A549 (cell line): Measurements from ENCODE around the gene RBM47.

Experiments
- FOSL2 ChIP-seq, 2 experiments: fragments of 450-650 bp in 1 of 2; fragments of >200 bp in 1 of 2; sonication (Bioruptor Twin) in 1 of 2; formaldehyde crosslinking; IDR thresholded peaks; 2 replicates each; pipeline versions ENCODE4 v1.5.0 to v1.6.1; 2016 to 2020; ENCODE audit warnings: mild to moderate bottlenecking in 1 of 2, moderate library complexity in 1 of 2
- MYC ChIP-seq: IDR thresholded peaks from 2 replicates; pipeline ENCODE4 v1.6.1; 2012; ENCODE audit warnings: mild to moderate bottlenecking, inconsistent platforms, low read length, improper control_type of control experiment, borderline replicate concordance
- TF ChIP-seq, protein P1 (sequence below): fragments of >200 bp; sonication (Bioruptor Twin); formaldehyde crosslinking; IDR thresholded peaks from 3 replicates; pipeline ENCODE4 v1.5.1; 2016

DNA sequence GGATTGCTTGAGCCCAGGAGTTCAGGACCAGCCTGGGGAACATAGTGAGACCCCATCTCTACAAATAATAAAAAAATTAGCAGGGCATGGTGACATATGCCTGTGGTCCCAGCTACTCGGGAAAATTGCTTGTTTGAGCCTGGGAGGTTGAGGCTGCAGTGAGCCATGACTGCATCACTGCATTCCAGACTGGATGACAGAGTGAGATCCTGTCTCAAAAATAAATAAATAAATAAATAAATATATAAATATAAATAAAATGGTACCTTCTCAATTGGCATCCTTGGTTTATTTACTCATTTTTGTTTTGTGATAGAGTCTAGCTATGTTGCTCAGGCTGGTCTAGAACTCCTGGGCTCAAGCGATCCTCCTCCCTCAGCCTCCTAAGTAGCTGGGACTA lies 150.3 kb downstream of the RBM47 start:
- no peak for TF ChIP-seq MYC
- TF ChIP-seq FOSL2 (IDR thresholded peaks at IDR 0.05): no peak
- TF ChIP-seq FOSL2 (CRISPR knock-in tag; IDR thresholded peaks at IDR 0.05): no peak
- TF ChIP-seq, protein P1, sequence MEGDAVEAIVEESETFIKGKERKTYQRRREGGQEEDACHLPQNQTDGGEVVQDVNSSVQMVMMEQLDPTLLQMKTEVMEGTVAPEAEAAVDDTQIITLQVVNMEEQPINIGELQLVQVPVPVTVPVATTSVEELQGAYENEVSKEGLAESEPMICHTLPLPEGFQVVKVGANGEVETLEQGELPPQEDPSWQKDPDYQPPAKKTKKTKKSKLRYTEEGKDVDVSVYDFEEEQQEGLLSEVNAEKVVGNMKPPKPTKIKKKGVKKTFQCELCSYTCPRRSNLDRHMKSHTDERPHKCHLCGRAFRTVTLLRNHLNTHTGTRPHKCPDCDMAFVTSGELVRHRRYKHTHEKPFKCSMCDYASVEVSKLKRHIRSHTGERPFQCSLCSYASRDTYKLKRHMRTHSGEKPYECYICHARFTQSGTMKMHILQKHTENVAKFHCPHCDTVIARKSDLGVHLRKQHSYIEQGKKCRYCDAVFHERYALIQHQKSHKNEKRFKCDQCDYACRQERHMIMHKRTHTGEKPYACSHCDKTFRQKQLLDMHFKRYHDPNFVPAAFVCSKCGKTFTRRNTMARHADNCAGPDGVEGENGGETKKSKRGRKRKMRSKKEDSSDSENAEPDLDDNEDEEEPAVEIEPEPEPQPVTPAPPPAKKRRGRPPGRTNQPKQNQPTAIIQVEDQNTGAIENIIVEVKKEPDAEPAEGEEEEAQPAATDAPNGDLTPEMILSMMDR: no peak
